MG63 (cell line): Measurements from ENCODE around the gene MRPL18. TPM values are rescaled to one million over a fixed set of nuclear protein-coding genes. Genes with fewer than 3 reads are reported as not detected.

ENCODE experiments used
- total RNA-seq: library from RNA; depleted of rRNA; stranded (reverse); fragments of >200 nt; shearing (Covaris generic); gene quantifications from 2 replicates; pipeline ENCODE4 v1.2.3, GENCODE V29; 2014; ENCODE audit warnings: low replicate concordance; rRNA removed

The MRPL18 gene
- total RNA-seq, 1 experiment from 2014 or later: 143 TPM

Other genes with a start within 250 kb of the MRPL18 start
- gene SOD2, start 97.2 kb upstream of the MRPL18 start, total RNA-seq: 33.0 and 51.1 TPM in 2 replicates
- gene WTAP, start 63.0 kb upstream of the MRPL18 start, total RNA-seq: 65.3 and 94.1 TPM in 2 replicates
- 33.7 and 45.2 TPM in 2 replicates for gene ACAT2, start 28.4 kb upstream of the MRPL18 start, total RNA-seq
- gene TCP1, start 865 bp upstream of the MRPL18 start, total RNA-seq: 229 and 269 TPM in 2 replicates
- not detected in 2 replicates for gene PNLDC1, start 9.8 kb downstream of the MRPL18 start, total RNA-seq
- gene MAS1, start 100.5 kb downstream of the MRPL18 start, total RNA-seq: not detected in 2 replicates
- gene IGF2R, start 178.6 kb downstream of the MRPL18 start, total RNA-seq: 33.4 and 35.9 TPM in 2 replicates